IMR-90 (cell line): ENCODE results near the gene SLC17A4. TPM values are rescaled to one million over a fixed set of nuclear protein-coding genes. Genes with fewer than 3 reads are reported as not detected.

Experiments
- ATAC-seq: fragments of 200-7000 bp; cut with Tn5 transposase; 2 replicates; pipeline ENCODE4 v1.9.1; 2020; ENCODE audit warnings: low read depth, mild to moderate bottlenecking, moderate library complexity
- BruUV-seq: library from RNA; stranded (reverse); fragments of 400-500 nt; replicated peaks from 2 replicates; lab custom pipeline; 2021; lab: Mats Ljungman, UMichigan
- CTCF ChIA-PET: fragments of 300-600 bp; formaldehyde crosslinking; extraction: SDS; loops from one replicate; lab custom pipeline; 2021; ENCODE audit warnings: antibody characterized with exemption; lab: Yijun Ruan, JAX
- POLR2A ChIA-PET: fragments of 300-600 bp; sonication (Branson Sonifier 250); formaldehyde crosslinking; loops from one replicate; lab custom pipeline; 2022; ENCODE audit warnings: antibody characterized with exemption; ENCODE audit not compliant: unreplicated experiment; lab: Charles Lee
- DNase-seq: peaks from one replicate; pipeline ENCODE4 v3.0.0; 2013
- H2AFZ ChIP-seq: replicated peaks from 2 replicates; pipeline ENCODE3; 2013; ENCODE audit warnings: low read length, mild to moderate bottlenecking; ENCODE audit not compliant: poor library complexity
- H2AK5ac ChIP-seq: 2 replicates; pipeline ENCODE4 v1.6.1; 2013; ENCODE audit warnings: low read depth, low read length, inconsistent platforms
- H2AK9ac ChIP-seq: replicated peaks from 2 replicates; pipeline ENCODE3; 2013; ENCODE audit warnings: mild to moderate bottlenecking, low read depth, low read length, moderate library complexity; ENCODE audit not compliant: poor library complexity
- H2BK120ac ChIP-seq: 2 replicates; pipeline ENCODE4 v1.6.1; 2013; ENCODE audit warnings: low read depth, low read length, inconsistent platforms
- H2BK15ac ChIP-seq: 3 replicates; pipeline ENCODE4 v1.6.1; 2013; ENCODE audit warnings: low read depth, low read length, inconsistent platforms
- H2BK20ac ChIP-seq: 2 replicates; pipeline ENCODE4 v1.6.1; 2013; ENCODE audit warnings: low read depth, mild to moderate bottlenecking, inconsistent platforms, low read length, moderate library complexity
- H2BK5ac ChIP-seq: 2 replicates; pipeline ENCODE4 v1.6.1; 2013; ENCODE audit warnings: mild to moderate bottlenecking, low read depth, low read length, inconsistent platforms; ENCODE audit not compliant: poor library complexity, severe bottlenecking
- H3K14ac ChIP-seq: replicated peaks from 2 replicates; pipeline ENCODE4 v1.6.1; 2013; ENCODE audit warnings: low read depth, low read length, inconsistent platforms
- H3K18ac ChIP-seq: 2 replicates; pipeline ENCODE4 v1.6.1; 2013; ENCODE audit warnings: low read depth, low read length, control low read depth
- H3K23ac ChIP-seq: 2 replicates; pipeline ENCODE4 v1.6.1; 2013; ENCODE audit warnings: low read depth, low read length, inconsistent platforms
- H3K27ac ChIP-seq: 2 replicates; pipeline ENCODE4 v1.5.1; 2013; ENCODE audit warnings: mild to moderate bottlenecking, control low read depth, low read length; ENCODE audit not compliant: insufficient read depth
- H3K27me3 ChIP-seq: 2 replicates; pipeline ENCODE4 v1.6.1; 2013; ENCODE audit warnings: low read length; ENCODE audit not compliant: control insufficient read depth, insufficient read depth
- H3K36me3 ChIP-seq: 2 replicates; pipeline ENCODE4 v1.6.1; 2013; ENCODE audit warnings: low read length, mixed read lengths; ENCODE audit not compliant: control insufficient read depth, insufficient read depth
- H3K4ac ChIP-seq: 2 replicates; pipeline ENCODE4 v1.6.1; 2013; ENCODE audit warnings: low read depth, low read length, inconsistent platforms
- H3K4me1 ChIP-seq: 2 replicates; pipeline ENCODE4 v1.6.1; 2013; ENCODE audit warnings: low read length, mixed read lengths; ENCODE audit not compliant: control insufficient read depth, insufficient read depth
- H3K4me2 ChIP-seq: 2 replicates; pipeline ENCODE4 v1.6.1; 2013; ENCODE audit warnings: low read depth, mild to moderate bottlenecking, control low read depth, low read length, moderate library complexity
- H3K4me3 ChIP-seq: 2 replicates; pipeline ENCODE4 v1.5.1; 2013; ENCODE audit warnings: low read depth, mild to moderate bottlenecking, control low read depth, low read length, moderate library complexity; ENCODE audit not compliant: insufficient read depth
- H3K56ac ChIP-seq: 2 replicates; pipeline ENCODE4 v1.6.1; 2013; ENCODE audit warnings: low read length, inconsistent platforms; ENCODE audit not compliant: insufficient read depth; ENCODE audit errors: extremely low read depth
- H3K79me1 ChIP-seq, 2 experiments: 2 replicates each; pipeline ENCODE4 v1.6.1; 2013; ENCODE audit warnings: low read length in 2 of 2, inconsistent platforms in 1 of 2, low read depth in 1 of 2
- H3K9ac ChIP-seq: 2 replicates; pipeline ENCODE4 v1.6.1; 2013; ENCODE audit warnings: low read depth, low read length, control low read depth
- H3K9me1 ChIP-seq: 2 replicates; pipeline ENCODE4 v1.6.1; 2013; ENCODE audit warnings: low read length, inconsistent platforms; ENCODE audit not compliant: insufficient read depth
- H3K9me3 ChIP-seq: 2 replicates; pipeline ENCODE4 v1.6.1; 2013; ENCODE audit warnings: low read length; ENCODE audit not compliant: control insufficient read depth, insufficient read depth
- H4K20me1 ChIP-seq: 2 replicates; pipeline ENCODE4 v1.6.1; 2013; ENCODE audit warnings: low read length, inconsistent platforms; ENCODE audit not compliant: insufficient read depth
- H4K5ac ChIP-seq: 2 replicates; pipeline ENCODE4 v1.6.1; 2013; ENCODE audit warnings: mild to moderate bottlenecking, low read depth, low read length, control low read depth
- H4K8ac ChIP-seq, 2 experiments: 2 replicates each; pipeline ENCODE4 v1.6.1; 2013; ENCODE audit warnings: low read depth in 2 of 2, low read length in 2 of 2, control low read depth in 1 of 2, inconsistent platforms in 1 of 2
- H4K91ac ChIP-seq: 2 replicates; pipeline ENCODE4 v1.6.1; 2013; ENCODE audit warnings: low read depth, low read length, inconsistent platforms; ENCODE audit not compliant: insufficient read depth
- BHLHE40 ChIP-seq: fragments of 150-350 bp; IDR thresholded peaks from 2 replicates; pipeline ENCODE4 v1.6.1; 2016; ENCODE audit warnings: mild to moderate bottlenecking, low read depth, low read length
- CEBPB ChIP-seq: IDR thresholded peaks from 2 replicates; pipeline ENCODE4 v1.6.1; 2012; ENCODE audit warnings: low read depth, low read length, improper control_type of control experiment
- CHD1 ChIP-seq: IDR thresholded peaks from 2 replicates; pipeline ENCODE4 v1.6.1; 2012; ENCODE audit warnings: low read depth, low read length, improper control_type of control experiment
- FOS ChIP-seq: fragments of 150-350 bp; IDR thresholded peaks from 2 replicates; pipeline ENCODE4 v1.6.1; 2016; ENCODE audit warnings: low read depth, low read length
- MAFK ChIP-seq: IDR thresholded peaks from 2 replicates; pipeline ENCODE4 v1.6.1; 2012; ENCODE audit warnings: low read depth, low read length, improper control_type of control experiment
- MAZ ChIP-seq: IDR thresholded peaks from 2 replicates; pipeline ENCODE4 v1.6.1; 2012; ENCODE audit warnings: low read depth, mild to moderate bottlenecking, low read length, improper control_type of control experiment, moderate library complexity, borderline replicate concordance
- MXI1 ChIP-seq: IDR thresholded peaks from 2 replicates; pipeline ENCODE4 v1.6.1; 2012; ENCODE audit warnings: low read depth, mild to moderate bottlenecking, low read length, moderate library complexity, borderline replicate concordance
- NFE2L2 ChIP-seq: fragments of 150-350 bp; IDR thresholded peaks from 2 replicates; pipeline ENCODE4 v1.6.1; 2016; ENCODE audit warnings: low read depth, mild to moderate bottlenecking, low read length
- POLR2A ChIP-seq: IDR thresholded peaks from 2 replicates; pipeline ENCODE4 v1.6.1; 2012; ENCODE audit warnings: mild to moderate bottlenecking, low read depth, low read length
- RAD21 ChIP-seq: IDR thresholded peaks from 2 replicates; pipeline ENCODE4 v1.6.1; 2012; ENCODE audit warnings: low read length, improper control_type of control experiment
- RCOR1 ChIP-seq: IDR thresholded peaks from 2 replicates; pipeline ENCODE4 v1.6.1; 2012; ENCODE audit warnings: mild to moderate bottlenecking, low read length, improper control_type of control experiment; ENCODE audit not compliant: insufficient replicate concordance
- RFX5 ChIP-seq: IDR thresholded peaks from 2 replicates; pipeline ENCODE4 v1.8.0; 2012; ENCODE audit warnings: low read depth, mild to moderate bottlenecking, low read length, moderate library complexity
- SMC3 ChIP-seq: fragments of 150-350 bp; IDR thresholded peaks from 2 replicates; pipeline ENCODE4 v1.6.1; 2016; ENCODE audit warnings: low read depth, mild to moderate bottlenecking, antibody characterized with exemption, low read length, moderate library complexity
- WGBS, 2 experiments: methylation state at CpG; one replicate each; pipeline versions ENCODE4 v1.1.5 to v1.1.7; 2013; ENCODE audit warnings: missing lambda C conversion rate in 2 of 2; ENCODE audit not compliant: insufficient read length in 1 of 2; ENCODE audit errors: extremely low coverage in 2 of 2; 5-methylcytosine and 5-hydroxymethylcytosine counted together
- dilution Hi-C: fragments of 300-500 bp; cut with HindIII; formaldehyde crosslinking; loops from one replicate; pipeline ENCODE4 v1.14.3; 2018; ENCODE audit warnings: low sequenced_read_pairs; ENCODE audit not compliant: unreplicated experiment
- in situ Hi-C: fragments of 300-500 bp; cut with MboI; formaldehyde crosslinking; loops from 3 replicates; pipeline ENCODE4 v1.14.3; 2019; ENCODE audit warnings: low sequenced_read_pairs, inconsistent platforms, mixed read lengths
- intact Hi-C: fragments of 100-400 bp; cut with micrococcal nuclease; formaldehyde crosslinking; loops from 2 replicates; pipeline ENCODE4 v1.10.0; 2022
- polyA plus RNA-seq, 3 experiments: library from polyadenylated mRNA; depleted of rRNA; stranded (reverse); fragments of >200 nt; gene quantifications; 2 replicates each; pipeline ENCODE4 v1.2.3, GENCODE V29; 2012; ENCODE audit warnings: low replicate concordance in 1 of 3
- total RNA-seq: library from RNA; depleted of rRNA; stranded (reverse); fragments of >200 nt; gene quantifications from 2 replicates; pipeline ENCODE4 v1.2.3, GENCODE V29; 2012
- TF ChIP-seq, protein P1 (sequence below): conservative IDR thresholded peaks from 2 replicates; pipeline ENCODE4 v1.5.1; 2012; ENCODE audit warnings: mild to moderate bottlenecking, low read depth, low read length, improper control_type of control experiment
- TF ChIP-seq, protein P2 (sequence below): fragments of 150-350 bp; IDR thresholded peaks from 2 replicates; pipeline ENCODE4 v1.6.1; 2017; ENCODE audit warnings: mild to moderate bottlenecking, antibody characterized with exemption, low read length, low read depth
- TF ChIP-seq, protein P3 (sequence below): fragments of 150-350 bp; IDR thresholded peaks from 2 replicates; pipeline ENCODE4 v1.6.1; 2016; ENCODE audit warnings: low read depth, mild to moderate bottlenecking, low read length, moderate library complexity, borderline replicate concordance

Gene SLC17A4
- total and polyA plus RNA-seq, 2 of the 4 experiments (the other 2 are of a cell fraction): not detected

- H2BK5ac ChIP-seq: no peak overlapping the region
- H3K9me1 ChIP-seq: no peaks in the 10 kb centered on the region
- no peak overlapping the region for H3K14ac ChIP-seq
- H4K8ac ChIP-seq: no peak overlapping the region
- in situ Hi-C loops: no loop called here
- H3K4me3 ChIP-seq: no peak overlapping the region
- H3K27ac ChIP-seq: no peak overlapping the region
- no peaks in the 10 kb centered on the region for H3K27me3 ChIP-seq
- no peak overlapping the region for H3K56ac ChIP-seq
- H4K5ac ChIP-seq: no peak overlapping the region
- no peak overlapping the region for H3K4ac ChIP-seq
- H2BK120ac ChIP-seq: no peak overlapping the region
- TF ChIP-seq RAD21 (peak; percentile 61), RFX5 (no peak), RCOR1 (no peak), SMC3 (peak; percentile 67), CEBPB (peak; percentile 30; the same call in 1 of the 2 replicates), NFE2L2 (no peak), MAZ (no peak), BHLHE40 (no peak), POLR2A (no peak), CHD1 (no peak), MAFK (no peak), MXI1 (no peak), FOS (no peak)
- TF ChIP-seq, protein P1, sequence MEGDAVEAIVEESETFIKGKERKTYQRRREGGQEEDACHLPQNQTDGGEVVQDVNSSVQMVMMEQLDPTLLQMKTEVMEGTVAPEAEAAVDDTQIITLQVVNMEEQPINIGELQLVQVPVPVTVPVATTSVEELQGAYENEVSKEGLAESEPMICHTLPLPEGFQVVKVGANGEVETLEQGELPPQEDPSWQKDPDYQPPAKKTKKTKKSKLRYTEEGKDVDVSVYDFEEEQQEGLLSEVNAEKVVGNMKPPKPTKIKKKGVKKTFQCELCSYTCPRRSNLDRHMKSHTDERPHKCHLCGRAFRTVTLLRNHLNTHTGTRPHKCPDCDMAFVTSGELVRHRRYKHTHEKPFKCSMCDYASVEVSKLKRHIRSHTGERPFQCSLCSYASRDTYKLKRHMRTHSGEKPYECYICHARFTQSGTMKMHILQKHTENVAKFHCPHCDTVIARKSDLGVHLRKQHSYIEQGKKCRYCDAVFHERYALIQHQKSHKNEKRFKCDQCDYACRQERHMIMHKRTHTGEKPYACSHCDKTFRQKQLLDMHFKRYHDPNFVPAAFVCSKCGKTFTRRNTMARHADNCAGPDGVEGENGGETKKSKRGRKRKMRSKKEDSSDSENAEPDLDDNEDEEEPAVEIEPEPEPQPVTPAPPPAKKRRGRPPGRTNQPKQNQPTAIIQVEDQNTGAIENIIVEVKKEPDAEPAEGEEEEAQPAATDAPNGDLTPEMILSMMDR: peak; percentile 56
- TF ChIP-seq, protein P2, sequence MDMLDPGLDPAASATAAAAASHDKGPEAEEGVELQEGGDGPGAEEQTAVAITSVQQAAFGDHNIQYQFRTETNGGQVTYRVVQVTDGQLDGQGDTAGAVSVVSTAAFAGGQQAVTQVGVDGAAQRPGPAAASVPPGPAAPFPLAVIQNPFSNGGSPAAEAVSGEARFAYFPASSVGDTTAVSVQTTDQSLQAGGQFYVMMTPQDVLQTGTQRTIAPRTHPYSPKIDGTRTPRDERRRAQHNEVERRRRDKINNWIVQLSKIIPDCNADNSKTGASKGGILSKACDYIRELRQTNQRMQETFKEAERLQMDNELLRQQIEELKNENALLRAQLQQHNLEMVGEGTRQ: no peak
- TF ChIP-seq, protein P3, sequence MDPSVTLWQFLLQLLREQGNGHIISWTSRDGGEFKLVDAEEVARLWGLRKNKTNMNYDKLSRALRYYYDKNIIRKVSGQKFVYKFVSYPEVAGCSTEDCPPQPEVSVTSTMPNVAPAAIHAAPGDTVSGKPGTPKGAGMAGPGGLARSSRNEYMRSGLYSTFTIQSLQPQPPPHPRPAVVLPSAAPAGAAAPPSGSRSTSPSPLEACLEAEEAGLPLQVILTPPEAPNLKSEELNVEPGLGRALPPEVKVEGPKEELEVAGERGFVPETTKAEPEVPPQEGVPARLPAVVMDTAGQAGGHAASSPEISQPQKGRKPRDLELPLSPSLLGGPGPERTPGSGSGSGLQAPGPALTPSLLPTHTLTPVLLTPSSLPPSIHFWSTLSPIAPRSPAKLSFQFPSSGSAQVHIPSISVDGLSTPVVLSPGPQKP: no peak
- no peak overlapping the region for H2AK9ac ChIP-seq
- H3K36me3 ChIP-seq: no peaks in the 10 kb centered on the region
- no peak overlapping the region for H2AFZ ChIP-seq
- H2AK5ac ChIP-seq: no peak overlapping the region
- H3K23ac ChIP-seq: no peak overlapping the region
- dilution Hi-C loops: no loop called here
- H3K4me2 ChIP-seq: no peak overlapping the region
- H2BK15ac ChIP-seq: no peak overlapping the region
- BruUV-seq: no TSS peak
- H2BK20ac ChIP-seq: no peak overlapping the region
- H3K9ac ChIP-seq: no peak overlapping the region
- no peaks in the 10 kb centered on the region for H3K4me1 ChIP-seq
- H3K9me3 ChIP-seq: no peaks in the 10 kb centered on the region
- no peaks in the 10 kb centered on the region for H4K20me1 ChIP-seq
- H4K91ac ChIP-seq: no peak overlapping the region
- peak; percentile 51 for DNase-seq
- ChIA-PET CTCF (interaction anchor here (0.9 to 1.5 kb wide), 3 partner anchors 11 to 205 kb away, joined by 3 to 4 read pairs (median 3); no protein-coding TSS in a partner anchor), POLR2A (no interaction called here)
- H3K18ac ChIP-seq: no peak overlapping the region
- whole genome bisulfite sequencing, 2 experiments: 29% methylated on average over 2 of the region's 4 CpGs; no CpG with 5 or more reads in 1 of the 2 experiments
- intact Hi-C loops: loop anchor here (1.0 to 2.0 kb wide), 3 partner anchors 102 to 214 kb away; no protein-coding TSS in a partner anchor
- H3K79me1 ChIP-seq: no peaks in the 10 kb centered on the region
- peak; percentile 77 for ATAC-seq
Observed at GRCh38 chr6:25788305-25788922, 33.9 kb downstream of the SLC17A4 start.
